GM18858 (cell line): ENCODE measurements around the gene HMX3.

Source experiments
- ATAC-seq: cut with Tn5 transposase; IDR thresholded peaks from one replicate; pipeline ENCODE4 v1.9.1; 2021; ENCODE audit not compliant: unreplicated experiment

The HMX3 gene

GRCh38 chr10:123134343-123134914 lies 1.3 kb upstream of the HMX3 start:
- ATAC-seq, result no peak

- no peak for ATAC-seq
Measured at GRCh38 chr10:123134915-123135414, 805 bp upstream of the HMX3 start.

- ATAC-seq, result no peak
Measured at GRCh38 chr10:123136221-123136805, 543 bp downstream of the HMX3 start.

GRCh38 chr10:123136806-123137642 lies 1.3 kb downstream of the HMX3 start:
- ATAC-seq, result no peak

GRCh38 chr10:123139165-123139520 lies 3.4 kb downstream of the HMX3 start:
- ATAC-seq, result no peak

GRCh38 chr10:123139521-123140163 lies 3.9 kb downstream of the HMX3 start:
- no peak for ATAC-seq

GRCh38 chr10:123140164-123140982 lies 4.6 kb downstream of the HMX3 start:
- no peak for ATAC-seq

- no peak for ATAC-seq
Measured at GRCh38 chr10:123140983-123141390, 5.2 kb downstream of the HMX3 start.

GRCh38 chr10:123141791-123142700 lies 6.3 kb downstream of the HMX3 start:
- ATAC-seq, result no peak

- no peak for ATAC-seq
Measured at GRCh38 chr10:123142701-123143161, 7.0 kb downstream of the HMX3 start.

GRCh38 chr10:123143162-123143824 lies 7.5 kb downstream of the HMX3 start:
- no peak for ATAC-seq

GRCh38 chr10:123143825-123144168 lies 8.0 kb downstream of the HMX3 start:
- no peak for ATAC-seq

GRCh38 chr10:123144697-123145541 lies 9.1 kb downstream of the HMX3 start:
- ATAC-seq, result no peak

- no peak for ATAC-seq
Measured at GRCh38 chr10:123145542-123146012, 9.8 kb downstream of the HMX3 start.

- ATAC-seq, result no peak
Measured at GRCh38 chr10:123146013-123146893, 10.5 kb downstream of the HMX3 start.

- ATAC-seq, result no peak
Measured at GRCh38 chr10:123146894-123147634, 11.3 kb downstream of the HMX3 start.
